ENCODE measurements around the gene PSMG4.

The PSMG4 gene

GRCh38 chr6:3270258-3270657 lies 11.5 kb downstream of the PSMG4 start:
- no peak for DNase-seq
- Mint-ChIP-seq H3K36me3 (ENCODE audit: low read depth) (peaks cover 79% of the 10 kb centered on the region), H3K27me3 (no peaks in the 10 kb centered on the region), H3K4me1 (ENCODE audit: low read depth) (peaks cover 38% of the 10 kb centered on the region), H3K4me3 (no peak overlapping the region), H3K9me3 (no peaks in the 10 kb centered on the region), H3K27ac (peak overlapping the region; percentile 44)

- Mint-ChIP-seq H3K36me3 (ENCODE audit: low read depth) (peaks cover 70% of the 10 kb centered on the region), H3K4me1 (ENCODE audit: low read depth) (peaks cover 33% of the 10 kb centered on the region), H3K4me3 (no peak overlapping the region), H3K27ac (no peak overlapping the region), H3K27me3 (no peaks in the 10 kb centered on the region), H3K9me3 (no peaks in the 10 kb centered on the region)
- no peak for DNase-seq
These were observed 13.0 kb downstream of the PSMG4 start for GRCh38 chr6:3271756-3272155.

GRCh38 chr6:3272911-3273547 lies 14.3 kb downstream of the PSMG4 start:
- no peak overlapping the region for H3K4me3 Mint-ChIP-seq
- H3K36me3 Mint-ChIP-seq (ENCODE audit: low read depth): peaks cover 61% of the 10 kb centered on the region
- peaks cover 29% of the 10 kb centered on the region for H3K4me1 Mint-ChIP-seq (ENCODE audit: low read depth)
- no peak for DNase-seq
- no peak overlapping the region for H3K27ac Mint-ChIP-seq
- H3K9me3 Mint-ChIP-seq: no peaks in the 10 kb centered on the region
- no peaks in the 10 kb centered on the region for H3K27me3 Mint-ChIP-seq

- Mint-ChIP-seq H3K4me3 (no peak overlapping the region), H3K4me1 (ENCODE audit: low read depth) (peaks cover 25% of the 10 kb centered on the region), H3K9me3 (no peaks in the 10 kb centered on the region), H3K27me3 (no peaks in the 10 kb centered on the region), H3K36me3 (ENCODE audit: low read depth) (peaks cover 53% of the 10 kb centered on the region), H3K27ac (peak overlapping the region; percentile 55)
- no peak for DNase-seq
These were observed 15.2 kb downstream of the PSMG4 start for GRCh38 chr6:3273707-3274521.

- H3K36me3 Mint-ChIP-seq (ENCODE audit: low read depth): peaks cover 36% of the 10 kb centered on the region
- no peak overlapping the region for H3K4me3 Mint-ChIP-seq
- peak overlapping the region; percentile 49 for H3K27ac Mint-ChIP-seq
These were observed 17.7 kb downstream of the PSMG4 start for GRCh38 chr6:3276174-3277167.

GRCh38 chr6:3277251-3277650 lies 18.5 kb downstream of the PSMG4 start:
- Mint-ChIP-seq H3K9me3 (no peaks in the 10 kb centered on the region), H3K4me1 (ENCODE audit: low read depth) (peaks cover 18% of the 10 kb centered on the region), H3K27ac (peak overlapping the region; percentile 72), H3K36me3 (ENCODE audit: low read depth) (peaks cover 30% of the 10 kb centered on the region), H3K4me3 (no peak overlapping the region), H3K27me3 (no peaks in the 10 kb centered on the region)
- DNase-seq: no peak

More at GRCh38 chr6:3276174-3277167, 17.7 kb downstream of the PSMG4 start:
- H3K4me1 Mint-ChIP-seq (ENCODE audit: low read depth): peaks cover 23% of the 10 kb centered on the region
- no peaks in the 10 kb centered on the region for H3K9me3 Mint-ChIP-seq
- no peak for DNase-seq
- no peaks in the 10 kb centered on the region for H3K27me3 Mint-ChIP-seq

GRCh38 chr6:3277851-3278416 lies 19.2 kb downstream of the PSMG4 start:
- H3K4me3 Mint-ChIP-seq: no peak overlapping the region
- H3K27ac Mint-ChIP-seq: peak overlapping the region; percentile 72
- no peak for DNase-seq
- H3K36me3 Mint-ChIP-seq (ENCODE audit: low read depth): peaks cover 28% of the 10 kb centered on the region
- H3K9me3 Mint-ChIP-seq: no peaks in the 10 kb centered on the region
- peaks cover 12% of the 10 kb centered on the region for H3K4me1 Mint-ChIP-seq (ENCODE audit: low read depth)
- no peaks in the 10 kb centered on the region for H3K27me3 Mint-ChIP-seq

- Mint-ChIP-seq H3K27me3 (no peaks in the 10 kb centered on the region), H3K36me3 (ENCODE audit: low read depth) (peaks cover 24% of the 10 kb centered on the region), H3K9me3 (no peaks in the 10 kb centered on the region), H3K4me1 (ENCODE audit: low read depth) (peaks cover 7% of the 10 kb centered on the region), H3K27ac (no peak overlapping the region), H3K4me3 (no peak overlapping the region)
- no peak for DNase-seq
These were observed 19.9 kb downstream of the PSMG4 start for GRCh38 chr6:3278691-3279090.

GRCh38 chr6:3280091-3280490 lies 21.3 kb downstream of the PSMG4 start:
- peaks cover 3% of the 10 kb centered on the region for H3K4me1 Mint-ChIP-seq (ENCODE audit: low read depth)
- no peak for DNase-seq
- no peaks in the 10 kb centered on the region for H3K9me3 Mint-ChIP-seq
- H3K27ac Mint-ChIP-seq: no peak overlapping the region
- H3K36me3 Mint-ChIP-seq (ENCODE audit: low read depth): peaks cover 20% of the 10 kb centered on the region
- no peak overlapping the region for H3K4me3 Mint-ChIP-seq
- H3K27me3 Mint-ChIP-seq: no peaks in the 10 kb centered on the region

- Mint-ChIP-seq H3K36me3 (ENCODE audit: low read depth) (peaks cover 17% of the 10 kb centered on the region), H3K9me3 (no peaks in the 10 kb centered on the region), H3K4me3 (no peak overlapping the region), H3K4me1 (ENCODE audit: low read depth) (peaks cover 3% of the 10 kb centered on the region), H3K27ac (no peak overlapping the region), H3K27me3 (no peaks in the 10 kb centered on the region)
- DNase-seq: no peak
These were observed 22.2 kb downstream of the PSMG4 start for GRCh38 chr6:3280866-3281465.

- no peak for DNase-seq
- H3K27ac Mint-ChIP-seq: peak overlapping the region; percentile 19
- H3K4me1 Mint-ChIP-seq (ENCODE audit: low read depth): peaks cover 3% of the 10 kb centered on the region
- H3K27me3 Mint-ChIP-seq: no peaks in the 10 kb centered on the region
- H3K4me3 Mint-ChIP-seq: no peak overlapping the region
- peaks cover 17% of the 10 kb centered on the region for H3K36me3 Mint-ChIP-seq (ENCODE audit: low read depth)
- no peaks in the 10 kb centered on the region for H3K9me3 Mint-ChIP-seq
These were observed 23.1 kb downstream of the PSMG4 start for GRCh38 chr6:3281631-3282475.

- Mint-ChIP-seq H3K36me3 (ENCODE audit: low read depth) (peaks cover 17% of the 10 kb centered on the region), H3K4me1 (ENCODE audit: low read depth) (peaks cover 3% of the 10 kb centered on the region), H3K27ac (no peak overlapping the region), H3K4me3 (no peak overlapping the region), H3K9me3 (no peaks in the 10 kb centered on the region), H3K27me3 (no peaks in the 10 kb centered on the region)
- DNase-seq: no peak
These were observed 23.9 kb downstream of the PSMG4 start for GRCh38 chr6:3282476-3283236.

- no peak for DNase-seq
- H3K27ac Mint-ChIP-seq: no peak overlapping the region
- H3K27me3 Mint-ChIP-seq: no peaks in the 10 kb centered on the region
- peaks cover 17% of the 10 kb centered on the region for H3K36me3 Mint-ChIP-seq (ENCODE audit: low read depth)
- H3K4me3 Mint-ChIP-seq: no peak overlapping the region
- peaks cover 3% of the 10 kb centered on the region for H3K4me1 Mint-ChIP-seq (ENCODE audit: low read depth)
- no peaks in the 10 kb centered on the region for H3K9me3 Mint-ChIP-seq
These were observed 24.5 kb downstream of the PSMG4 start for GRCh38 chr6:3283241-3283640.

All from activated T-cell treated with anti-CD3 and anti-CD28 coated beads, Interleukin-2, amount 50 U/mL, for 24 hours (primary cell).